Uterus (tissue), 4 donors: ENCODE measurements around the gene SLC44A5. TPM values are rescaled to one million over a fixed set of nuclear protein-coding genes. Genes with fewer than 3 reads are reported as not detected.
"Not testable (repeated sequence)": the region's sequence is repeated elsewhere in the genome, so short reads cannot be mapped to it uniquely, and the experiment has no call there.

Source experiments
- DNase-seq, 2 donors: peaks; one replicate each; pipeline ENCODE4 v3.0.0-alpha.2; 2019 to 2020
- H3K27ac ChIP-seq, 2 donors: fragments of 200-600 bp; sonication (generic); 1 replicate in 1 of 2; 2 replicates in 1 of 2; pipeline ENCODE4 v1.5.1; 2016 to 2018
- H3K27me3 ChIP-seq, 2 donors: fragments of 200-600 bp; sonication (generic); one replicate each; pipeline ENCODE4 v1.5.1; 2018 to 2019; ENCODE audit warnings: control low read depth in 1 of 2
- H3K36me3 ChIP-seq, 2 donors: fragments of 200-600 bp; sonication (generic); one replicate each; pipeline ENCODE4 v1.5.1; 2019; ENCODE audit warnings: control low read depth in 1 of 2
- H3K4me1 ChIP-seq, 2 donors: fragments of 200-600 bp; sonication (generic); one replicate each; pipeline ENCODE4 v1.5.1; 2018 to 2019; ENCODE audit warnings: control low read depth in 1 of 2
- H3K4me3 ChIP-seq, 2 donors: fragments of 200-600 bp; sonication (generic); 1 replicate in 1 of 2; 2 replicates in 1 of 2; pipeline ENCODE4 v1.5.1; 2018 to 2019; ENCODE audit warnings: mild to moderate bottlenecking in 1 of 2
- H3K9me3 ChIP-seq, 2 donors: fragments of 200-600 bp; sonication (generic); one replicate each; pipeline ENCODE4 v1.5.1; 2019; ENCODE audit warnings: control low read depth in 1 of 2
- CTCF ChIP-seq, 4 experiments: fragments of 200-600 bp in 2 of 4; fragments of 450-650 bp in 2 of 4; sonication (generic) in 2 of 4; IDR thresholded peaks; one replicate each; pipeline ENCODE4 v1.5.1; 2016 to 2019; ENCODE audit warnings: antibody characterized with exemption in 4 of 4, mild to moderate bottlenecking in 2 of 4, moderate library complexity in 1 of 4
- POLR2A ChIP-seq, 2 donors: fragments of 450-650 bp; IDR thresholded peaks; one replicate each; pipeline ENCODE4 v1.6.1; 2016; ENCODE audit warnings: antibody characterized with exemption in 2 of 2, mild to moderate bottlenecking in 1 of 2, moderate library complexity in 1 of 2
- intact Hi-C: fragments of 100-400 bp; cut with DNase I; formaldehyde crosslinking; loops from one replicate; pipeline ENCODE4 v1.15.1; 2023; ENCODE audit warnings: low total_unique reads
- total RNA-seq, 4 donors: library from RNA; depleted of rRNA in 3 of 4; stranded (reverse); fragments of >200 nt in 3 of 4; gene quantifications; one replicate each; pipeline versions ENCODE4 v1.1.0 to v1.2.4, GENCODE V29; 2014 to 2023
- donor health status: DM: yes; HTN: yes; CAD: no.

The SLC44A5 gene
- total RNA-seq, 4 donors from 2014 or later: 1.6 to 5.5 (median 5.4) TPM; not detected in 1

DNA sequence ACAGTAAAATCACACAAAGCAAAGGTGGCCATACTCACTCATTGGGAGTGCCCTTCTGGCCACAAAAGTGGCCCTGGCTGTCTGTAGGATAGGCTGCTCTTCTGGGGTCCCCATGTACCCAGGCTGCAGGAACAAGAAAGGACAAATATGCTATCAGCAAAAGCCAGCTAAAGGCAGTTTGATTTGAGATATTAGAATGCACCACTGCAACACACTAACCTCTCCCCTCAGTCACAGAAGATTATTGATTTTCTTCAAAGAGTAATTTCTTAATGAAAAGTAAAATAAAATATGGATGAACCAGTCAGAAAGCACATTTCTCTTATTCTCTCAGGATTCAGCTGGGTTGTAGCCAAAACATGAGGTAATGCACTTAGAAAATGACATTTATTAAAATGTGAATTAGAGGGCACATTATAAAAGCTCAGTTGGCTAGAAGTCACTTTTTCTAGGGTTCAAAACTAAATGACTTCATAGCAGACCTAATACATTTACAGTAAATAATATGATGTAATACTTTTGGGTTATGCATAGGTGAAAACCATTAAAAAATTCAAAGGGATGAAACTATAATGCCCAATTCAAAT, 335.9 kb downstream of the SLC44A5 start:
- Histone ChIP-seq H3K36me3 (no peaks in the 10 kb centered on the region), H3K27ac (no peak overlapping the region), H3K4me3 (no peak overlapping the region), H3K27me3 (no peaks in the 10 kb centered on the region), H3K9me3 (no peaks in the 10 kb centered on the region), H3K4me1 (no peaks in the 10 kb centered on the region)
- no peak for TF ChIP-seq POLR2A (IDR thresholded peaks at IDR 0.05)
- TF ChIP-seq CTCF (IDR thresholded peaks at IDR 0.05): no peak
- no peak for DNase-seq
- intact Hi-C loops: no loop called here

DNA sequence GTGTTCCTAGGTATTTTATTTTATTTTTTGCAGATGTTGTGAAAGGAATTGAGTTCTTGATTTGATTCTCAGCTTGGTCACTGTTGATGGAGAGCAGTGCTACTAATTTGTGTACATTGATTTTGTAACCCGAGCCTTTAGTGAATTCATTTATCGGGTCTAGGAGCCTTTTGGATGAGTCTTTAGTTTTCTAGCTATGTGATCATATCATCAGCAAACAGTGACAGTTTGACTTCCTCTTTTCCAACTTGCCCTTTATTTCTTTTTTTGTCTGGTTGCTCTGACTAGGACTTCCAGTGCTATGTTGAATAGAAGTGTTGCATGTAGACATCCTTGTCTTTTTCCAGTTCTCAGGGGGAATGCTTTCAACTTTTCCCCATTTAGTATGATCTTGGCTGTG, 337.8 kb downstream of the SLC44A5 start:
- no peak for TF ChIP-seq POLR2A (IDR thresholded peaks at IDR 0.05)
- TF ChIP-seq CTCF (IDR thresholded peaks at IDR 0.05): no peak
- Histone ChIP-seq H3K27ac (no peak overlapping the region), H3K36me3 (no peaks in the 10 kb centered on the region), H3K4me1 (no peaks in the 10 kb centered on the region), H3K4me3 (no peak overlapping the region), H3K9me3 (no peaks in the 10 kb centered on the region), H3K27me3 (no peaks in the 10 kb centered on the region)
- intact Hi-C loops: no loop called here
- DNase-seq: no peak

DNA sequence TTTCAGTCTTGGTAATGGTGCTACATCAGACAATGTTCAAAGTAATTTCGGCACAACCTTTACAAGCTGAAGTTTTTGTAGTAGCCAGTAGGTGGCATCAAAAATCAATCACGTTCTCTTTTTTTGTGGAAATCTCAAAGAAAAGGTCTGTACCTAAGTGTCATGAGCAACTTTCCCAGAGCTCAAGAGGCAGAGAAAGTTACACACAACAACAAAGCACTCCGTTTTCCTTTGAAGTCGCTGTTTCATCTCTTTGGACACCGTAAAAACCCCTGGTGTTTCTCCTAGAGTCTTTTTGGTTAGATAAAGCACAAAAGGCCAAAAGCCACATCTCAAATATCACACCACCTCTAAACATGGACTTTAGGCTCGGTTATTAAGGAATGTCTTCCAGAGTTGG, 345.1 kb downstream of the SLC44A5 start:
- H3K36me3 ChIP-seq: no peaks in the 10 kb centered on the region
- H3K4me1 ChIP-seq: no peaks in the 10 kb centered on the region
- H3K4me3 ChIP-seq: no peak overlapping the region
- TF ChIP-seq POLR2A (IDR thresholded peaks at IDR 0.05): no peak
- peak in 2 of 4 experiments; percentile 25 to 29 for TF ChIP-seq CTCF (IDR thresholded peaks at IDR 0.05)
- no peaks in the 10 kb centered on the region for H3K9me3 ChIP-seq
- no peak for DNase-seq
- H3K27me3 ChIP-seq: no peaks in the 10 kb centered on the region
- no peak overlapping the region for H3K27ac ChIP-seq
- intact Hi-C loops: no loop called here

DNA sequence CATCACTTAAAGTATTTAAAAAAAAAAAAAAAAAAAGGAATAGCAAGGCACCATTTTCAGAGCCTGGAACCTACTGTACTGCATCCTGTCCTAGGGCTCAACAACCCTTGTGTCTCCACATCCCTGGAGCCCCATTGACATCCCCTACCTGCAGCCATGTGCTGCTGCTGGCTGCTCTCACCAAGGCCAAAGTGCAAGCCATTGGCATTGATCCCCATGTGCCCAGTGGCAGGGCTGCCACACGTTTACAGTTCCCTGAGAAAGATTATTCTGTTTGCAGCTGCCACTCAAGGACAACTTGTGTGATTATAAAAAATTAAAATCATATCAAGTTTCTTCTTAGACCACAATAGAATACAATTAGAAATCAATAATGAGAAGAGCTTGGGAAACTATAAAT, 346.8 kb downstream of the SLC44A5 start:
- no peak for DNase-seq
- TF ChIP-seq POLR2A (IDR thresholded peaks at IDR 0.05) (no peak), CTCF (IDR thresholded peaks at IDR 0.05) (no peak)
- H3K27ac ChIP-seq: no peak overlapping the region
- no peaks in the 10 kb centered on the region for H3K4me1 ChIP-seq
- no peaks in the 10 kb centered on the region for H3K27me3 ChIP-seq
- H3K4me3 ChIP-seq: no peak overlapping the region
- H3K9me3 ChIP-seq: no peaks in the 10 kb centered on the region
- intact Hi-C loops: no loop called here
- no peaks in the 10 kb centered on the region for H3K36me3 ChIP-seq

- H3K27ac ChIP-seq, H3K9me3 ChIP-seq, H3K4me3 ChIP-seq, DNase-seq, intact Hi-C loops, H3K27me3 ChIP-seq, H3K36me3 ChIP-seq, H3K4me1 ChIP-seq: not testable (repeated sequence)
Measured at GRCh38 chr1:75263616-75264015, 347.3 kb downstream of the SLC44A5 start.

DNA sequence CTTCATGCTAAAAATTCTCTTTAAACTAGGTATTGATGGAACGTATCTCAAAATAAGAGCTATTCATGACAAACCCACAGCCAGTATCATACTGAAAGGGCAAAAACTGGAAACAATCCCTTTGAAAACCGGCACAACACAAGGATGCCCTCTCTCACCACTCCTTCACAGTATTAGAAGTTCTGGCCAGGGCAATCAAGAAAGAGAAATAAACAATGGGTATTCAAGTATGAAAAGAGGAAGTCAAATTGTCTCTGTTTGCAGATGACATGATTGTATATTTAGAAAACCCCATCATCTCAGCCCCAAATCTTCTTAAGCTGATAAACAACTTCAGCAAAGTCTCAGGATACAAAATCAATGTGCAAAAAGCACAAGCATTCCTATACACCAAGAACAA, 349.0 kb downstream of the SLC44A5 start:
- H3K36me3 ChIP-seq, H3K4me1 ChIP-seq, H3K9me3 ChIP-seq, H3K27ac ChIP-seq, H3K4me3 ChIP-seq, H3K27me3 ChIP-seq, DNase-seq, intact Hi-C loops: not testable (repeated sequence)
